GM23338 (cell line): ENCODE results near the gene FOXP2. TPM values are rescaled to one million over a fixed set of nuclear protein-coding genes. Genes with fewer than 3 reads are reported as not detected.

Experiments
- ATAC-seq: fragments of 200-7000 bp; cut with Tn5 transposase; 3 replicates; pipeline ENCODE4 v1.9.1; 2020
- DNase-seq: peaks from one replicate; pipeline ENCODE4 v3.0.0-alpha.2; 2015; ENCODE audit warnings: low spot score
- H2AFZ ChIP-seq: fragments of 200-600 bp; sonication (generic); 2 replicates; pipeline ENCODE4 v1.8.0; 2016; ENCODE audit warnings: antibody characterized with exemption, mild to moderate bottlenecking, moderate library complexity
- H3F3A ChIP-seq: fragments of 200-600 bp; sonication (generic); replicated peaks from 2 replicates; pipeline ENCODE4 v1.8.0; 2017; ENCODE audit warnings: antibody characterized with exemption, mixed run types, low read depth
- H3K27ac ChIP-seq: fragments of 200-600 bp; sonication (generic); 2 replicates; pipeline ENCODE4 v1.6.1; 2016; ENCODE audit warnings: low read depth
- H3K27me3 ChIP-seq: fragments of 200-600 bp; sonication (generic); 2 replicates; pipeline ENCODE4 v1.8.0; 2016; ENCODE audit warnings: mild to moderate bottlenecking, mixed run types, moderate library complexity; ENCODE audit not compliant: insufficient read depth
- H3K36me3 ChIP-seq: fragments of 200-600 bp; sonication (generic); 2 replicates; pipeline ENCODE4 v1.8.0; 2016; ENCODE audit warnings: mild to moderate bottlenecking; ENCODE audit not compliant: insufficient read depth
- H3K4me1 ChIP-seq: fragments of 200-600 bp; sonication (generic); 2 replicates; pipeline ENCODE4 v1.8.0; 2016; ENCODE audit warnings: mild to moderate bottlenecking, moderate library complexity; ENCODE audit not compliant: insufficient read depth
- H3K4me2 ChIP-seq: fragments of 200-600 bp; sonication (generic); 2 replicates; pipeline ENCODE4 v1.7.1; 2017; ENCODE audit warnings: mixed run types
- H3K4me3 ChIP-seq: fragments of 200-600 bp; sonication (generic); 2 replicates; pipeline ENCODE4 v1.6.1; 2016; ENCODE audit warnings: mixed run types
- H3K79me2 ChIP-seq: fragments of 200-600 bp; sonication (generic); replicated peaks from 2 replicates; pipeline ENCODE4 v1.8.0; 2017; ENCODE audit warnings: mild to moderate bottlenecking; ENCODE audit not compliant: insufficient read depth
- H3K9me2 ChIP-seq: fragments of 200-600 bp; sonication (generic); 2 replicates; pipeline ENCODE4 v1.8.0; 2017; ENCODE audit not compliant: insufficient read depth
- H4K20me1 ChIP-seq: fragments of 200-600 bp; sonication (generic); replicated peaks from 2 replicates; pipeline ENCODE4 v1.8.0; 2017; ENCODE audit warnings: mild to moderate bottlenecking; ENCODE audit not compliant: insufficient read depth
- H3K27ac Mint-ChIP-seq: 2 replicates; pipeline ENCODE4 v1.8.0; 2020; ENCODE audit warnings: inconsistent platforms, mild to moderate bottlenecking, moderate library complexity, mixed read lengths
- H3K27me3 Mint-ChIP-seq: 3 replicates; pipeline ENCODE4 v1.8.0; 2022; ENCODE audit warnings: low read depth, mild to moderate bottlenecking, moderate library complexity, mixed read lengths, inconsistent platforms; ENCODE audit not compliant: insufficient read depth, poor library complexity
- H3K36me3 Mint-ChIP-seq: 3 replicates; pipeline ENCODE4 v1.8.0; 2021; ENCODE audit warnings: low read depth, mild to moderate bottlenecking, inconsistent platforms, moderate library complexity, mixed read lengths
- H3K4me1 Mint-ChIP-seq: 3 replicates; pipeline ENCODE4 v1.8.0; 2020; ENCODE audit warnings: mild to moderate bottlenecking, inconsistent platforms, mixed read lengths
- H3K4me3 Mint-ChIP-seq: 3 replicates; pipeline ENCODE4 v1.8.0; 2021; ENCODE audit warnings: moderate library complexity, mild to moderate bottlenecking, inconsistent platforms, mixed read lengths
- H3K9me3 Mint-ChIP-seq: 3 replicates; pipeline ENCODE4 v1.8.0; 2020; ENCODE audit warnings: moderate library complexity, mild to moderate bottlenecking, inconsistent platforms, mixed read lengths
- CREB1 ChIP-seq: fragments of 250-450 bp; sonication (Bioruptor Pico); IDR thresholded peaks from 2 replicates; pipeline ENCODE4 v1.5.0; 2020; ENCODE audit warnings: low read depth, mild to moderate bottlenecking, moderate library complexity
- CTCF ChIP-seq, 2 experiments: fragments of 200-600 bp in 1 of 2; sonication (generic) in 1 of 2; conservative IDR thresholded peaks; 2 replicates each; pipeline versions ENCODE4 v1.5.1 to v1.6.1; 2016 to 2017; ENCODE audit warnings: antibody characterized with exemption in 2 of 2, low read depth in 2 of 2, mild to moderate bottlenecking in 2 of 2, moderate library complexity in 1 of 2
- ETS1 ChIP-seq: IDR thresholded peaks from 2 replicates; pipeline ENCODE4 v1.6.1; 2016; ENCODE audit warnings: antibody characterized with exemption
- EZH2 ChIP-seq: fragments of 200-600 bp; sonication (generic); IDR thresholded peaks from one replicate; pipeline ENCODE4 v1.8.0; 2017; ENCODE audit warnings: antibody characterized with exemption, mild to moderate bottlenecking, low read depth; ENCODE audit not compliant: unreplicated experiment
- EZH2phosphoT487 ChIP-seq: fragments of 200-600 bp; sonication (generic); IDR thresholded peaks from one replicate; pipeline ENCODE4 v1.8.1; 2018; ENCODE audit warnings: antibody characterized with exemption; ENCODE audit not compliant: unreplicated experiment
- JUNB ChIP-seq: IDR thresholded peaks from one replicate; pipeline ENCODE4 v1.6.1; 2016; ENCODE audit warnings: antibody characterized with exemption; ENCODE audit not compliant: unreplicated experiment
- NANOG ChIP-seq: IDR thresholded peaks from 2 replicates; pipeline ENCODE4 v1.6.1; 2016; ENCODE audit warnings: antibody characterized with exemption, borderline replicate concordance
- POLR2AphosphoS5 ChIP-seq: IDR thresholded peaks from 2 replicates; pipeline ENCODE4 v1.6.1; 2016; ENCODE audit warnings: antibody characterized with exemption, low read depth
- REST ChIP-seq: IDR thresholded peaks from one replicate; pipeline ENCODE4 v1.6.1; 2018; ENCODE audit warnings: antibody characterized with exemption; ENCODE audit not compliant: unreplicated experiment
- STAT1 ChIP-seq: IDR thresholded peaks from one replicate; pipeline ENCODE4 v1.6.1; 2016; ENCODE audit warnings: antibody characterized with exemption; ENCODE audit not compliant: unreplicated experiment
- ZNF114 ChIP-seq: fragments of 250-450 bp; sonication (Bioruptor Pico); IDR thresholded peaks from 2 replicates; pipeline ENCODE4 v1.5.0; 2020; ENCODE audit warnings: mild to moderate bottlenecking, moderate library complexity
- ZNF331 ChIP-seq: fragments of 250-450 bp; sonication (Bioruptor Pico); IDR thresholded peaks from 2 replicates; pipeline ENCODE4 v1.5.0; 2020; ENCODE audit warnings: low read depth, mild to moderate bottlenecking, moderate library complexity
- ZNF462 ChIP-seq: fragments of 250-450 bp; sonication (Bioruptor Pico); IDR thresholded peaks from 2 replicates; pipeline ENCODE4 v1.5.0; 2020; ENCODE audit warnings: mild to moderate bottlenecking, moderate library complexity
- polyA plus RNA-seq: library from polyadenylated mRNA; unstranded; fragments of >200 nt; fragmentation: Nextera tagmentation; extraction: Ambion mirVana; gene quantifications from 2 replicates; pipeline ENCODE4 v1.2.1, GENCODE V29; 2016
- total RNA-seq: library from RNA; depleted of rRNA; stranded (reverse); fragments of >200 nt; shearing (Covaris generic); gene quantifications from 2 replicates; pipeline ENCODE4 v1.2.3, GENCODE V29; 2014

The FOXP2 gene
- total and polyA plus RNA-seq, 2 experiments from 2014 or later, result 0.03 to 0.24 TPM

- H4K20me1 ChIP-seq, result no peaks in the 10 kb centered on the region
- H3F3A ChIP-seq, result no peaks in the 10 kb centered on the region
- H3K36me3 ChIP-seq, result no peaks in the 10 kb centered on the region
- Mint-ChIP-seq H3K4me1 (peaks cover 9% of the 10 kb centered on the region; the same call in 2 of the 3 replicates), H3K27me3 (peaks cover 2% of the 10 kb centered on the region), H3K27ac (no peak overlapping the region), H3K4me3 (no peak overlapping the region), H3K9me3 (no peaks in the 10 kb centered on the region), H3K36me3 (no peaks in the 10 kb centered on the region)
- DNase-seq (no peak), ATAC-seq (no peak)
- no peak overlapping the region for H2AFZ ChIP-seq
- H3K4me3 ChIP-seq, result no peak overlapping the region
- no peaks in the 10 kb centered on the region for H3K79me2 ChIP-seq
- no peak overlapping the region for H3K4me2 ChIP-seq
- no peaks in the 10 kb centered on the region for H3K27me3 ChIP-seq
- H3K27ac ChIP-seq, result no peak overlapping the region
- TF ChIP-seq CTCF (conservative IDR thresholded peaks at IDR 0.05; ENCODE audit: low read depth in 2 of 2), result no peak
- no peak for TF ChIP-seq REST
- no peak for TF ChIP-seq ZNF114 (CRISPR knock-in tag)
- no peak for TF ChIP-seq EZH2
- no peak for TF ChIP-seq CREB1 (CRISPR knock-in tag)
- no peak for TF ChIP-seq NANOG
- no peak for TF ChIP-seq EZH2phosphoT487
- TF ChIP-seq STAT1, result no peak
- no peak for TF ChIP-seq POLR2AphosphoS5
- TF ChIP-seq ZNF462 (CRISPR knock-in tag), result no peak
- no peak for TF ChIP-seq ZNF331 (CRISPR knock-in tag)
- TF ChIP-seq ETS1, result no peak
- TF ChIP-seq JUNB, result no peak
- no peaks in the 10 kb centered on the region for H3K4me1 ChIP-seq
- no peaks in the 10 kb centered on the region for H3K9me2 ChIP-seq
Observed at GRCh38 chr7:114531326-114531725, 116.7 kb downstream of the FOXP2 start.
